H9 (cell line): ENCODE data around the gene TXNDC11. TPM values are rescaled to one million over a fixed set of nuclear protein-coding genes. Genes with fewer than 3 reads are reported as not detected.

Source experiments
- DNase-seq: peaks from one replicate; pipeline ENCODE4 v3.0.0-alpha.2; 2017
- H2AFZ ChIP-seq: one replicate; pipeline ENCODE4 v1.6.1; 2013; ENCODE audit warnings: mild to moderate bottlenecking, low read length, control low read depth, moderate library complexity
- H2AK5ac ChIP-seq: 2 replicates; pipeline ENCODE4 v1.6.1; 2013; ENCODE audit warnings: low read length, control low read depth, mixed read lengths; ENCODE audit not compliant: insufficient read length
- H2BK120ac ChIP-seq: one replicate; pipeline ENCODE4 v1.6.1; 2013; ENCODE audit warnings: low read depth, mild to moderate bottlenecking, low read length, control low read depth, inconsistent platforms; ENCODE audit not compliant: poor library complexity, severe bottlenecking
- H2BK12ac ChIP-seq: 2 replicates; pipeline ENCODE4 v1.6.1; 2013; ENCODE audit warnings: low read length, control low read depth, mixed read lengths, low read depth; ENCODE audit not compliant: insufficient read length
- H2BK15ac ChIP-seq: 2 replicates; pipeline ENCODE4 v1.6.1; 2013; ENCODE audit warnings: low read depth, low read length, control low read depth
- H2BK20ac ChIP-seq: one replicate; pipeline ENCODE4 v1.6.1; 2013; ENCODE audit warnings: low read depth, mild to moderate bottlenecking, low read length, control low read depth, inconsistent platforms; ENCODE audit not compliant: poor library complexity, severe bottlenecking
- H2BK5ac ChIP-seq: 2 replicates; pipeline ENCODE4 v1.6.1; 2013; ENCODE audit warnings: low read length, control low read depth, mixed read lengths; ENCODE audit not compliant: insufficient read length
- H3K14ac ChIP-seq: 2 replicates; pipeline ENCODE4 v1.6.1; 2013; ENCODE audit warnings: low read length, control low read depth; ENCODE audit not compliant: insufficient read depth
- H3K18ac ChIP-seq: 2 replicates; pipeline ENCODE4 v1.6.1; 2013; ENCODE audit warnings: low read depth, mild to moderate bottlenecking, mixed read lengths, low read length, control low read depth; ENCODE audit not compliant: insufficient read length
- H3K23ac ChIP-seq: 2 replicates; pipeline ENCODE4 v1.6.1; 2013; ENCODE audit warnings: low read length, control low read depth, mixed read lengths, low read depth; ENCODE audit not compliant: insufficient read length
- H3K23me2 ChIP-seq: 2 replicates; pipeline ENCODE4 v1.6.1; 2013; ENCODE audit warnings: low read depth, mild to moderate bottlenecking, mixed read lengths, low read length, control low read depth; ENCODE audit not compliant: insufficient read length, poor library complexity, severe bottlenecking
- H3K27ac ChIP-seq: 2 replicates; pipeline ENCODE4 v1.5.1; 2013; ENCODE audit warnings: low read length, control low read depth, mixed read lengths, low read depth; ENCODE audit not compliant: insufficient read length
- H3K27me3 ChIP-seq: 2 replicates; pipeline ENCODE4 v1.6.1; 2013; ENCODE audit warnings: low read length, control low read depth, inconsistent platforms; ENCODE audit not compliant: insufficient read depth
- H3K4ac ChIP-seq: 2 replicates; pipeline ENCODE4 v1.6.1; 2013; ENCODE audit warnings: low read depth, mild to moderate bottlenecking, control low read depth, inconsistent platforms, low read length, moderate library complexity
- H3K4me1 ChIP-seq: 2 replicates; pipeline ENCODE4 v1.6.1; 2013; ENCODE audit warnings: low read length, control low read depth, inconsistent platforms; ENCODE audit not compliant: insufficient read depth
- H3K4me2 ChIP-seq: 2 replicates; pipeline ENCODE4 v1.6.1; 2013; ENCODE audit warnings: low read length, control low read depth, mixed read lengths; ENCODE audit not compliant: insufficient read length, insufficient read depth
- H3K56ac ChIP-seq: 2 replicates; pipeline ENCODE4 v1.6.1; 2013; ENCODE audit warnings: low read depth, mild to moderate bottlenecking, mixed read lengths, low read length, control low read depth; ENCODE audit not compliant: insufficient read length
- H3K79me1 ChIP-seq: 2 replicates; pipeline ENCODE4 v1.6.1; 2013; ENCODE audit warnings: low read depth, mild to moderate bottlenecking, moderate library complexity, low read length, control low read depth, inconsistent platforms; ENCODE audit not compliant: insufficient read depth, poor library complexity, severe bottlenecking
- H3K79me2 ChIP-seq: 2 replicates; pipeline ENCODE4 v1.6.1; 2013; ENCODE audit warnings: low read length, control low read depth, inconsistent platforms; ENCODE audit not compliant: insufficient read depth
- H3K9ac ChIP-seq: 2 replicates; pipeline ENCODE4 v1.6.1; 2013; ENCODE audit warnings: low read length, control low read depth, mixed read lengths; ENCODE audit not compliant: insufficient read length; ENCODE audit errors: extremely low read depth
- H3K9me3 ChIP-seq: one replicate; pipeline ENCODE4 v1.6.1; 2013; ENCODE audit warnings: low read depth, low read length, inconsistent platforms; ENCODE audit not compliant: control insufficient read depth
- H3T11ph ChIP-seq: one replicate; pipeline ENCODE4 v1.6.1; 2013; ENCODE audit warnings: mild to moderate bottlenecking, low read length, control low read depth, inconsistent platforms
- H4K20me1 ChIP-seq: one replicate; pipeline ENCODE4 v1.6.1; 2013; ENCODE audit not compliant: control insufficient read depth, insufficient read length, insufficient read depth
- H4K5ac ChIP-seq: 2 replicates; pipeline ENCODE4 v1.6.1; 2013; ENCODE audit warnings: low read depth, mild to moderate bottlenecking, mixed read lengths, low read length, control low read depth; ENCODE audit not compliant: insufficient read length
- H4K8ac ChIP-seq: replicated peaks from 2 replicates; pipeline ENCODE4 v1.6.1; 2013; ENCODE audit warnings: low read length, control low read depth, mixed read lengths, low read depth; ENCODE audit not compliant: insufficient read length
- H4K91ac ChIP-seq: 2 replicates; pipeline ENCODE4 v1.6.1; 2013; ENCODE audit warnings: low read depth, mild to moderate bottlenecking, moderate library complexity, mixed read lengths, low read length, control low read depth; ENCODE audit not compliant: insufficient read length
- H3K27ac Mint-ChIP-seq, 3 experiments: 2 replicates in 2 of 3; 3 replicates in 1 of 3; pipeline ENCODE4 v1.8.0; 2020 to 2021; ENCODE audit warnings: mixed read lengths in 3 of 3, mild to moderate bottlenecking in 1 of 3, moderate library complexity in 1 of 3
- H3K27me3 Mint-ChIP-seq: 2 replicates; pipeline ENCODE4 v1.8.0; 2021; ENCODE audit warnings: low read depth, mild to moderate bottlenecking, moderate library complexity, mixed read lengths
- H3K36me3 Mint-ChIP-seq, 3 experiments: 2 replicates in 2 of 3; 3 replicates in 1 of 3; pipeline ENCODE4 v1.8.0; 2020 to 2021; ENCODE audit warnings: low read depth in 3 of 3, mixed read lengths in 3 of 3; ENCODE audit not compliant: insufficient read depth in 1 of 3
- H3K4me1 Mint-ChIP-seq, 2 experiments: 2 replicates each; pipeline ENCODE4 v1.8.0; 2020; ENCODE audit warnings: mixed read lengths in 2 of 2
- H3K4me3 Mint-ChIP-seq, 2 experiments: 2 replicates in 1 of 2; 3 replicates in 1 of 2; pipeline ENCODE4 v1.8.0; 2020 to 2021; ENCODE audit warnings: mild to moderate bottlenecking in 2 of 2, mixed read lengths in 2 of 2, moderate library complexity in 1 of 2
- H3K9me3 Mint-ChIP-seq, 2 experiments: 2 replicates in 1 of 2; 3 replicates in 1 of 2; pipeline ENCODE4 v1.8.0; 2020; ENCODE audit warnings: mild to moderate bottlenecking in 2 of 2, mixed read lengths in 2 of 2, moderate library complexity in 1 of 2
- CTCF ChIP-seq: fragments of 200-600 bp; sonication (generic); conservative IDR thresholded peaks from 3 replicates; pipeline ENCODE4 v1.8.0; 2021; ENCODE audit warnings: antibody characterized with exemption, mild to moderate bottlenecking
- whole genome bisulfite sequencing: extraction: QIAGEN DNeasy Blood & Tissue Kit; methylation state at CpG from one replicate; pipeline ENCODE4 v1.1.7; 2013; ENCODE audit warnings: missing lambda C conversion rate, low lambda C conversion rate, mixed read lengths; ENCODE audit not compliant: insufficient read length; ENCODE audit errors: extremely low coverage; 5-methylcytosine and 5-hydroxymethylcytosine counted together
- total RNA-seq: library from RNA; stranded (reverse); gene quantifications from 2 replicates; pipeline ENCODE4 v1.2.1, GENCODE V29; 2021

Gene TXNDC11
- total RNA-seq, 1 experiment from 2014 or later, result 12.2 TPM

- Histone ChIP-seq H3K56ac (no peak overlapping the region), H4K8ac (no peak overlapping the region), H3K18ac (no peak overlapping the region), H3K79me1 (peaks cover 8% of the 10 kb centered on the region), H3K14ac (no peak overlapping the region; the same call in 1 of the 2 replicates), H3K4ac (no peak overlapping the region), H3K23me2 (no peaks in the 10 kb centered on the region), H2AK5ac (no peak overlapping the region), H3K79me2 (peaks cover 11% of the 10 kb centered on the region; the same call in 1 of the 2 replicates), H4K5ac (no peak overlapping the region), H2BK5ac (no peak overlapping the region), H3K9ac (no peak overlapping the region), H2AFZ (no peak overlapping the region), H3K9me3 (no peaks in the 10 kb centered on the region), H3K27ac (no peak overlapping the region), H3K23ac (no peak overlapping the region), H3K4me1 (no peaks in the 10 kb centered on the region; the same call in 1 of the 2 replicates), H3K4me2 (no peak overlapping the region), H2BK15ac (no peak overlapping the region), H2BK20ac (no peak overlapping the region), H4K20me1 (peaks cover 6% of the 10 kb centered on the region), H3K27me3 (no peaks in the 10 kb centered on the region), H3T11ph (no peak overlapping the region), H2BK120ac (no peak overlapping the region), H4K91ac (no peak overlapping the region), H2BK12ac (no peak overlapping the region)
- H3K27ac Mint-ChIP-seq, result peak overlapping the region; percentile 83 to 93 (median 91)
- H3K36me3 Mint-ChIP-seq, result peaks cover 16 to 26% (median 21%) of the 10 kb centered on the region in 3 experiments
- no peak for DNase-seq
- no CpG with 5 or more reads among the region's 25 CpGs for WGBS
- peak overlapping the region in 1 of 2 experiments; percentile 41; a peak in 1 of 5 replicates for H3K4me3 Mint-ChIP-seq
- TF ChIP-seq CTCF, result no peak
- peaks cover 3% of the 10 kb centered on the region for H3K27me3 Mint-ChIP-seq
- H3K4me1 Mint-ChIP-seq, result peaks cover 41 to 44% of the 10 kb centered on the region in 2 experiments
- no peaks in the 10 kb centered on the region; a peak in 1 of 5 replicates for H3K9me3 Mint-ChIP-seq
Observed at GRCh38 chr16:11672206-11673090, 70.2 kb downstream of the TXNDC11 start.
